ENCODE results near the gene DSCAM.

DNA sequence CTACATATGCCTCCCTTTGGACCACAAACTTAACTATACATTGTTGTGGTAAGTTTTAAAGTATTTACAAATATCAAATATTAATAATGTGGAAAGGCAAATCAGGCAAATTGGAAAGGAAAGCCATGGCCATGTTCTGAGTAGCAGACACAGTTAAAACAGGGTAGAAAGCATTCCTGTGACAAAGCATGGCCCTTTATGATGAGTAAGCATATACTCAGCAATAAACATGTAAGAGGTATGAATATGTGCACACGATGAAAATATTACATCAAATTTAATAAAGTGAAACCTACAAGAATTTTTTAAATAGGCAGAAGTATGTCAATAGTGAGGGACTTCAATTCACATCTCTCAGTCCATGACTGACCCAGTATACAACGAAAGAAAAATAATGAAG, 389.2 kb downstream of the DSCAM start:
- TF ChIP-seq POLR2A (IDR thresholded peaks at IDR 0.05) (no peak), CTCF (IDR thresholded peaks at IDR 0.05) (no peak)
